CD8-positive, alpha-beta memory T cell (primary cell): ENCODE data around the gene CH25H. TPM values are rescaled to one million over a fixed set of nuclear protein-coding genes. Genes with fewer than 3 reads are reported as not detected.
A peak's percentile ranks its signal among the peaks of the same experiment; 100 is the strongest.
"Not testable (repeated sequence)": the region's sequence is repeated elsewhere in the genome, so short reads cannot be mapped to it uniquely, and the experiment has no call there.

Experiments
- CTCF ChIA-PET: fragments of 350-600 bp; sonication (Branson Sonifier 250); formaldehyde crosslinking; loops from one replicate; lab custom pipeline; 2021; ENCODE audit warnings: antibody characterized with exemption; lab: Charles Lee
- POLR2A ChIA-PET: fragments of 350-600 bp; sonication (Branson Sonifier 250); formaldehyde crosslinking; loops from one replicate; lab custom pipeline; 2021; ENCODE audit warnings: antibody characterized with exemption; lab: Charles Lee
- DNase-seq, 5 donors: peaks; one replicate each; pipeline versions ENCODE4 v3.0.0 to v3.0.0-alpha.2; 2020 to 2022; ENCODE audit warnings: mixed read lengths in 1 of 5
- H3K27ac ChIP-seq: one replicate; pipeline ENCODE4 v1.7.0; 2013; ENCODE audit warnings: low read depth, mild to moderate bottlenecking, low read length, moderate library complexity
- H3K27me3 ChIP-seq: 2 replicates; pipeline ENCODE4 v1.7.0; 2013; ENCODE audit warnings: low read length, mild to moderate bottlenecking; ENCODE audit not compliant: insufficient read depth, poor library complexity, severe bottlenecking
- H3K36me3 ChIP-seq: 2 replicates; pipeline ENCODE4 v1.7.0; 2013; ENCODE audit warnings: mild to moderate bottlenecking, low read length, moderate library complexity; ENCODE audit not compliant: insufficient read depth
- H3K4me1 ChIP-seq: 2 replicates; pipeline ENCODE4 v1.7.0; 2013; ENCODE audit warnings: mild to moderate bottlenecking, low read length, moderate library complexity; ENCODE audit not compliant: insufficient read depth
- H3K4me3 ChIP-seq: 2 replicates; pipeline ENCODE4 v1.7.0; 2013; ENCODE audit warnings: mild to moderate bottlenecking, low read length
- H3K9me3 ChIP-seq: 2 replicates; pipeline ENCODE4 v1.7.0; 2013; ENCODE audit warnings: mild to moderate bottlenecking, low read length
- H3K27ac Mint-ChIP-seq, 8 donors: one replicate each; pipeline ENCODE4 v1.8.0; 2020 to 2021; ENCODE audit warnings: mixed read lengths in 8 of 8, mild to moderate bottlenecking in 6 of 8, inconsistent platforms in 3 of 8, moderate library complexity in 3 of 8
- H3K27me3 Mint-ChIP-seq, 2 donors: one replicate each; pipeline ENCODE4 v1.8.0; 2020 to 2021; ENCODE audit warnings: mixed read lengths in 2 of 2, mild to moderate bottlenecking in 1 of 2, moderate library complexity in 1 of 2
- H3K36me3 Mint-ChIP-seq, 3 donors: one replicate each; pipeline ENCODE4 v1.8.0; 2020 to 2021; ENCODE audit warnings: mixed read lengths in 3 of 3, inconsistent platforms in 1 of 3, mild to moderate bottlenecking in 1 of 3
- H3K4me1 Mint-ChIP-seq, 3 donors: one replicate each; pipeline ENCODE4 v1.8.0; 2020 to 2021; ENCODE audit warnings: mixed read lengths in 3 of 3, inconsistent platforms in 1 of 3, mild to moderate bottlenecking in 1 of 3
- H3K4me3 Mint-ChIP-seq, 7 donors: one replicate each; pipeline ENCODE4 v1.8.0; 2020 to 2021; ENCODE audit warnings: mixed read lengths in 7 of 7, mild to moderate bottlenecking in 6 of 7, moderate library complexity in 4 of 7, inconsistent platforms in 2 of 7
- H3K9me3 Mint-ChIP-seq, 5 donors: one replicate each; pipeline ENCODE4 v1.8.0; 2020 to 2022; ENCODE audit warnings: mixed read lengths in 5 of 5, mild to moderate bottlenecking in 3 of 5, moderate library complexity in 2 of 5, inconsistent platforms in 1 of 5
- polyA plus RNA-seq: library from polyadenylated mRNA; unstranded; fragments of 300-500 nt; fragmentation: Illumina TruSeq; gene quantifications from one replicate; pipeline ENCODE4 v1.2.3, GENCODE V29; 2021
- total RNA-seq, 2 experiments: library from RNA; stranded (reverse); gene quantifications; one replicate each; pipeline ENCODE4 v1.2.3, GENCODE V29; 2021

Gene CH25H
- total and polyA plus RNA-seq, 3 experiments from 2014 or later: 0.24 TPM; not detected in 2

GRCh38 chr10:89206402-89207180 lies 526 bp downstream of the CH25H start:
- H3K27me3 ChIP-seq: peaks cover 19% of the 10 kb centered on the region

GRCh38 chr10:89204621-89205185 lies 2.4 kb downstream of the CH25H start:
- Histone ChIP-seq H3K27ac (no peak overlapping the region), H3K27me3 (peaks cover 19% of the 10 kb centered on the region), H3K36me3 (no peaks in the 10 kb centered on the region), H3K9me3 (no peaks in the 10 kb centered on the region), H3K4me1 (peaks cover 19% of the 10 kb centered on the region), H3K4me3 (no peak overlapping the region)
- Mint-ChIP-seq H3K4me1 (peaks cover 10 to 15% (median 15%) of the 10 kb centered on the region in 3 donors), H3K27me3 (peaks cover 18 to 38% of the 10 kb centered on the region in 2 donors), H3K9me3 (no peaks in the 10 kb centered on the region), H3K36me3 (peaks cover 0 to 2% (median 0%) of the 10 kb centered on the region in 3 donors), H3K4me3 (no peak overlapping the region), H3K27ac (no peak overlapping the region)
- CTCF ChIA-PET: interaction anchor here (1.9 kb wide), 1 partner anchor 9 kb away, joined by 4 read pairs; no protein-coding TSS in a partner anchor
- DNase-seq: no peak
- POLR2A ChIA-PET: interaction anchor here (0.5 kb wide), 1 partner anchor 394 kb away, joined by 4 read pairs; no protein-coding TSS in a partner anchor

More at GRCh38 chr10:89206402-89207180, 526 bp downstream of the CH25H start:
- Histone ChIP-seq H3K27ac (no peak overlapping the region), H3K4me1 (peaks cover 19% of the 10 kb centered on the region), H3K36me3 (no peaks in the 10 kb centered on the region), H3K9me3 (no peaks in the 10 kb centered on the region), H3K4me3 (peak overlapping the region; percentile 66)
- Mint-ChIP-seq H3K27me3 (peaks cover 19 to 48% of the 10 kb centered on the region in 2 donors), H3K27ac (peak overlapping the region in 5 of 8 donors; percentile 25 to 89 (median 51)), H3K9me3 (no peaks in the 10 kb centered on the region), H3K4me1 (peaks cover 10 to 15% (median 15%) of the 10 kb centered on the region in 3 donors), H3K36me3 (peaks cover 0 to 2% (median 0%) of the 10 kb centered on the region in 3 donors), H3K4me3 (peak overlapping the region; percentile 79 to 91 (median 83))
- ChIA-PET CTCF (interaction anchor here (1.2 to 3.8 kb wide), 7 partner anchors 9 to 273 kb away, joined by 3 to 34 read pairs (median 6); partner anchors contain the start of gene LIPA), POLR2A (interaction anchor here (0.5 to 1.0 kb wide), 2 partner anchors 9 to 326 kb away, joined by 4 read pairs; partner anchors contain the start of gene STAMBPL1)
- DNase-seq: peak; percentile 27 to 67 (median 59)

- no peaks in the 10 kb centered on the region for H3K36me3 ChIP-seq
- Mint-ChIP-seq H3K4me3 (no peak overlapping the region), H3K36me3 (peaks cover 0 to 2% (median 0%) of the 10 kb centered on the region in 3 donors), H3K27ac (no peak overlapping the region), H3K9me3 (no peaks in the 10 kb centered on the region), H3K4me1 (peaks cover 10 to 15% (median 15%) of the 10 kb centered on the region in 3 donors), H3K27me3 (peaks cover 10 to 25% of the 10 kb centered on the region in 2 donors)
- H3K27ac ChIP-seq: no peak overlapping the region
- POLR2A ChIA-PET: no interaction called here
- DNase-seq: no peak
- CTCF ChIA-PET: interaction anchor here (0.8 to 1.0 kb wide), 2 partner anchors 14 to 173 kb away, joined by 3 read pairs; no protein-coding TSS in a partner anchor
- H3K4me3 ChIP-seq: no peak overlapping the region
- no peaks in the 10 kb centered on the region for H3K9me3 ChIP-seq
- H3K27me3 ChIP-seq: peaks cover 13% of the 10 kb centered on the region
- H3K4me1 ChIP-seq: peaks cover 15% of the 10 kb centered on the region
Observed at GRCh38 chr10:89203237-89203636, 3.9 kb downstream of the CH25H start.

- no peaks in the 10 kb centered on the region for H3K36me3 ChIP-seq
- Mint-ChIP-seq H3K4me3 (no peak overlapping the region), H3K4me1 (peaks cover 7 to 10% (median 10%) of the 10 kb centered on the region in 3 donors), H3K36me3 (no peaks in the 10 kb centered on the region), H3K9me3 (no peaks in the 10 kb centered on the region), H3K27ac (no peak overlapping the region), H3K27me3 (peaks cover 8 to 20% of the 10 kb centered on the region in 2 donors)
- H3K9me3 ChIP-seq: no peaks in the 10 kb centered on the region
- H3K4me3 ChIP-seq: no peak overlapping the region
- DNase-seq: no peak
- H3K27me3 ChIP-seq: peaks cover 2% of the 10 kb centered on the region
- POLR2A ChIA-PET: no interaction called here
- CTCF ChIA-PET: no interaction called here
- peaks cover 9% of the 10 kb centered on the region for H3K4me1 ChIP-seq
- no peak overlapping the region for H3K27ac ChIP-seq
Observed at GRCh38 chr10:89202033-89202425, 5.1 kb downstream of the CH25H start.

GRCh38 chr10:89201345-89202032 lies 5.6 kb downstream of the CH25H start:
- H3K27ac Mint-ChIP-seq: no peak overlapping the region
- peaks cover 8 to 15% of the 10 kb centered on the region in 2 donors for H3K27me3 Mint-ChIP-seq
- Histone ChIP-seq H3K4me3 (no peak overlapping the region), H3K36me3 (no peaks in the 10 kb centered on the region), H3K9me3 (no peaks in the 10 kb centered on the region), H3K27ac (no peak overlapping the region), H3K27me3 (no peaks in the 10 kb centered on the region), H3K4me1 (peaks cover 4% of the 10 kb centered on the region)
- CTCF ChIA-PET: interaction anchor here (0.8 to 1.3 kb wide), 2 partner anchors 12 to 14 kb away, joined by 3 read pairs; no protein-coding TSS in a partner anchor
- no peaks in the 10 kb centered on the region for H3K9me3 Mint-ChIP-seq
- H3K4me3 Mint-ChIP-seq: no peak overlapping the region
- no peaks in the 10 kb centered on the region for H3K36me3 Mint-ChIP-seq
- DNase-seq: no peak
- H3K4me1 Mint-ChIP-seq: peaks cover 3 to 5% (median 4%) of the 10 kb centered on the region in 3 donors
- POLR2A ChIA-PET: no interaction called here

- H3K4me3 Mint-ChIP-seq: no peak overlapping the region
- no peak overlapping the region for H3K27ac Mint-ChIP-seq
- CTCF ChIA-PET: interaction anchor here (1.2 kb wide), 1 partner anchor 47 kb away, joined by 3 read pairs; no protein-coding TSS in a partner anchor
- no peaks in the 10 kb centered on the region for H3K9me3 Mint-ChIP-seq
- no peaks in the 10 kb centered on the region for H3K36me3 ChIP-seq
- no peaks in the 10 kb centered on the region for H3K4me1 ChIP-seq
- no peaks in the 10 kb centered on the region for H3K27me3 ChIP-seq
- POLR2A ChIA-PET: interaction anchor here (0.6 kb wide), 2 partner anchors 10 to 406 kb away, joined by 4 read pairs; partner anchors contain the start of gene CH25H
- no peaks in the 10 kb centered on the region for H3K4me1 Mint-ChIP-seq
- no peaks in the 10 kb centered on the region for H3K9me3 ChIP-seq
- no peak overlapping the region for H3K27ac ChIP-seq
- no peak overlapping the region for H3K4me3 ChIP-seq
- no peak for DNase-seq
- H3K27me3 Mint-ChIP-seq: peaks cover 4 to 22% of the 10 kb centered on the region in 2 donors
- H3K36me3 Mint-ChIP-seq: no peaks in the 10 kb centered on the region
Observed at GRCh38 chr10:89197473-89197872, 9.6 kb downstream of the CH25H start.

GRCh38 chr10:89191301-89191700 lies 15.8 kb downstream of the CH25H start:
- H3K36me3 Mint-ChIP-seq, H3K4me1 ChIP-seq, CTCF ChIA-PET, H3K9me3 Mint-ChIP-seq, H3K4me3 Mint-ChIP-seq, H3K27ac ChIP-seq, H3K4me1 Mint-ChIP-seq, H3K27ac Mint-ChIP-seq, H3K36me3 ChIP-seq, H3K4me3 ChIP-seq, H3K9me3 ChIP-seq, DNase-seq, POLR2A ChIA-PET, H3K27me3 ChIP-seq: not testable (repeated sequence)
- peaks cover 4 to 39% of the 10 kb centered on the region in 2 donors for H3K27me3 Mint-ChIP-seq
